NCI-H128 (cell line): ENCODE data around the gene HRH3.

Source experiments
- DNase-seq: peaks from one replicate; lab custom pipeline; 2025; ENCODE audit not compliant: unreplicated experiment; lab: John Stamatoyannopoulos, UW

The HRH3 gene

GRCh38 chr20:62201173-62202082, 18.6 kb downstream of the HRH3 start:
- DNase-seq, result no peak

GRCh38 chr20:62200491-62201172, 19.4 kb downstream of the HRH3 start:
- no peak for DNase-seq

- DNase-seq, result no peak
Observed at GRCh38 chr20:62198931-62199330, 21.1 kb downstream of the HRH3 start.

GRCh38 chr20:62198496-62198895, 21.6 kb downstream of the HRH3 start:
- DNase-seq, result no peak

- no peak for DNase-seq
Observed at GRCh38 chr20:62197801-62198200, 22.3 kb downstream of the HRH3 start.

GRCh38 chr20:62197311-62197710, 22.8 kb downstream of the HRH3 start:
- DNase-seq, result no peak

GRCh38 chr20:62196286-62196685, 23.8 kb downstream of the HRH3 start:
- DNase-seq, result no peak

GRCh38 chr20:62195736-62196135, 24.3 kb downstream of the HRH3 start:
- DNase-seq, result no peak

GRCh38 chr20:62195075-62195405, 25.0 kb downstream of the HRH3 start:
- DNase-seq, result no peak

GRCh38 chr20:62193079-62194025, 26.7 kb downstream of the HRH3 start:
- no peak for DNase-seq

- no peak for DNase-seq
Observed at GRCh38 chr20:62192635-62193034, 27.4 kb downstream of the HRH3 start.

GRCh38 chr20:62191781-62192559, 28.1 kb downstream of the HRH3 start:
- DNase-seq, result no peak

- DNase-seq, result no peak
Observed at GRCh38 chr20:62190639-62191411, 29.3 kb downstream of the HRH3 start.

GRCh38 chr20:62186887-62187866, 32.9 kb downstream of the HRH3 start:
- DNase-seq, result no peak

GRCh38 chr20:62186096-62186426, 34.0 kb downstream of the HRH3 start:
- no peak for DNase-seq

GRCh38 chr20:62183426-62184142, 36.5 kb downstream of the HRH3 start:
- no peak for DNase-seq

- DNase-seq, result peak; percentile 92
Observed at GRCh38 chr20:62182469-62183425, 37.3 kb downstream of the HRH3 start, which contains the start of gene MTG2. Gene MTG2 (plus strand): TSS chr20:62183028. CDS start chr20:62193421, 10,393 bp downstream.
